ENCODE measurements around the gene CITED2. TPM values are rescaled to one million over a fixed set of nuclear protein-coding genes. Genes with fewer than 3 reads are reported as not detected.

Gene CITED2
- total and polyA plus RNA-seq, 8 donors, result 8.0 to 75.1 (median 38.2) TPM

DNA sequence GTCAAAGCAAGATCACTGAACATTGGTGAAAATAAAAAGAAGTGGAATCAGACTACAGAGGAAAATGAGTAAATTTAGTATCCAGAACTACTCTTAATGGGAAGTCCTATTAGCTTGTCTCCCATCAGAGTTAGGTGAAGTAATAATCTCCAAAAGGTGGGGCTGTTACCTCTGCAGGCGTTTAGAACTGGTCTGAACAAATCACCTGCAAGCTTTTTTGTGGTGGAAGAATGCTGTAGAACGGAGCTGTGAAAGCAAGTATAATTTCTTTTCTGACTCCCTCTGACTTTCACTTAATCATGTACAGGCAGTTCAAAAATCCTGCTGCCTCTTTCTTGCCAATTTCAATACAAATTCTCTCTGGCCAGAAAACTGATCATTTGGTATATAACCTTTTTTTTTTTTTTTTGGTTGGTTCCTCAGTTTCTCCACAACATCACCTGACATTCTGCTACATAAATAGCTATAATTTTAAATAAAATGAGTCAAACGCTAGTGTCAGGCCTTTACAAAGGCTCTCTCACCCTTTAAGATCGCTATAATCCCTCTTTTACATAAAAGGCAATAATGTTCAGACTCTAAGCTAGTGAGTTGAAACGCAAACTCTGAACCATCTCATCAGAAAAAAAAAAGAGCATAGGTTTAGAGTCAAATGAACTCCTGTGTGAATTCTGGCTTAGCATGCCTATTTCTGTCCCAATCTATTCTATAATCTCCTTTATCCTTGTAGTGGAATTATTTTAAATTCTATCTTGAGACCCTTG lies 38.8 kb downstream of the CITED2 start:
- H3K27me3 ChIP-seq, result no peaks in the 10 kb centered on the region
- no peak for FAIRE-seq
- intact Hi-C loops (cut with DNase I), result no loop called here
- no peak for ATAC-seq
- no peak for DNase-seq
- H3K4me3 ChIP-seq, result no peak overlapping the region
- TF ChIP-seq, protein P1, sequence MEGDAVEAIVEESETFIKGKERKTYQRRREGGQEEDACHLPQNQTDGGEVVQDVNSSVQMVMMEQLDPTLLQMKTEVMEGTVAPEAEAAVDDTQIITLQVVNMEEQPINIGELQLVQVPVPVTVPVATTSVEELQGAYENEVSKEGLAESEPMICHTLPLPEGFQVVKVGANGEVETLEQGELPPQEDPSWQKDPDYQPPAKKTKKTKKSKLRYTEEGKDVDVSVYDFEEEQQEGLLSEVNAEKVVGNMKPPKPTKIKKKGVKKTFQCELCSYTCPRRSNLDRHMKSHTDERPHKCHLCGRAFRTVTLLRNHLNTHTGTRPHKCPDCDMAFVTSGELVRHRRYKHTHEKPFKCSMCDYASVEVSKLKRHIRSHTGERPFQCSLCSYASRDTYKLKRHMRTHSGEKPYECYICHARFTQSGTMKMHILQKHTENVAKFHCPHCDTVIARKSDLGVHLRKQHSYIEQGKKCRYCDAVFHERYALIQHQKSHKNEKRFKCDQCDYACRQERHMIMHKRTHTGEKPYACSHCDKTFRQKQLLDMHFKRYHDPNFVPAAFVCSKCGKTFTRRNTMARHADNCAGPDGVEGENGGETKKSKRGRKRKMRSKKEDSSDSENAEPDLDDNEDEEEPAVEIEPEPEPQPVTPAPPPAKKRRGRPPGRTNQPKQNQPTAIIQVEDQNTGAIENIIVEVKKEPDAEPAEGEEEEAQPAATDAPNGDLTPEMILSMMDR (IDR thresholded peaks at IDR 0.05), result no peak
- H3K9me3 ChIP-seq, result no peaks in the 10 kb centered on the region
- no peaks in the 10 kb centered on the region for H3K4me1 ChIP-seq
- peak overlapping the region in 1 of 4 donors; percentile 6 for H3K27ac ChIP-seq
- WGBS, 2 donors, result 63 to 77% methylated on average over 5 of the region's 5 CpGs
- no peaks in the 10 kb centered on the region for H3K36me3 ChIP-seq

DNA sequence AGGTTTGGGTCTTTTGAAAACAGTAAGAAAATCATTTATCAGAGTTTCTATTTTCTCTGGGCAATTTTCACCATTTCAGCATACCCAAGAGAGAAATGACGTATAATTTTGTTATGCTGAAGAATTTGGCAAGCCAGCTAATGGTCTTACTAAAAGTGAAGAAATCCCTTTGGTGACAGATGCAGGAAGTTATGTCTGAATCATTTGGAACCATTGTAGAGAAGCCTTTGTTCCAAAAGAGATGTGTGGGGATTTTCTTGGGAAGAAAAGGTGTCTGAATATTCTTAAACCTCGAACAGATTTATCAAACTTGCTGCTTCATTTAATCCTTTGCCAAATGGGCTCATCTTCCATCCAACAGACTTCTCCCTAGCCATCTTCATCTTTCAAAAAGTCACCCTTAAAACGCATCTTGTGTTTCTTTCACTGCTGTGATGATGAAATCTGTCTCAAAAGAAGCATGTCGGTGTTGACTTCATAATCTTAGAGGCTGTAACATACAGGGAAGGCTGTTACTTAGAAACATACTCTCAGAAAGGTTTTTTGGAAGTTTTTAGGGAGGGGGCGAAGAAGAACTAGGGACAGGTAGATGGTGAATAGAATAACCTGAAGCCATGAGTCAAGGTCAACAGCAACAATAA lies 39.5 kb downstream of the CITED2 start:
- TF ChIP-seq, protein P1 (IDR thresholded peaks at IDR 0.05), result no peak
- FAIRE-seq (peak; percentile 49), DNase-seq (no peak), ATAC-seq (peak in 3 of 4 donors; percentile 42 to 61 (median 43))
- no peaks in the 10 kb centered on the region for H3K9me3 ChIP-seq
- intact Hi-C loops (cut with DNase I), result no loop called here
- no peak overlapping the region for H3K4me3 ChIP-seq
- H3K4me1 ChIP-seq, result no peaks in the 10 kb centered on the region
- H3K27ac ChIP-seq, result peak overlapping the region in 1 of 4 donors; percentile 6
- 60 to 71% methylated on average over 5 of the region's 5 CpGs for WGBS, 2 donors
- no peaks in the 10 kb centered on the region for H3K27me3 ChIP-seq
- no peaks in the 10 kb centered on the region for H3K36me3 ChIP-seq

DNA sequence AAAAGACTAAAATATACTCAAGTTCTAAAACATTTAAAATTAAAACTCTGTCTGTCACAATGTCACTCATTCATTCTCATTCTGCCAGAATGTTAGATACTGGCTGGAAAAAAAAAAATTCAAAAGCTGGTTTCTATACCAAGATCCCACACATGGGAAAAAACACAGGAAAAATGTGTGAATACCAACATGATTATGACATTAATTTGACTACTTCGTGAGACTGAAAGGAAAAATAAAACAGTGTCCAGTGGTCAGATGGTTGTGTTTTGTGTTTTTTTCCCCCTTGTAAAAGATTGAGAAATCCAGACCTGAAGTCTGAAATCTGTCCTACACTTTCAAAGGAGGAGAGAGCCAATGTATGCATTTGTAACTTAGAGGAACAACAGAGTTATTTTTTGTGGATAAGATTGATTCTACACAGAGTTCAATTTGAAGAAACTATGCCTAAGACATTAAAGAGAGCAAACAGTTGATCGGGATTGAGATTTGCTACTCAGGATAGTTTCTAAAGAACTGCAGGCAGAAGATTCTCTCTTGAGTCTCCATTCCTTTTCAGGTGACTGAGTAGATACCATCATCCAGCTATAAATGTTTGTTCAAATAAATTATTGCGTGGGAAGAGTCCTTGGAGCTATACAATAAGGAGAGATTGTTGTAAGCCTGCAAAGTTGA lies 43.5 kb downstream of the CITED2 start:
- intact Hi-C loops (cut with DNase I), result no loop called here
- no peak for ATAC-seq

DNA sequence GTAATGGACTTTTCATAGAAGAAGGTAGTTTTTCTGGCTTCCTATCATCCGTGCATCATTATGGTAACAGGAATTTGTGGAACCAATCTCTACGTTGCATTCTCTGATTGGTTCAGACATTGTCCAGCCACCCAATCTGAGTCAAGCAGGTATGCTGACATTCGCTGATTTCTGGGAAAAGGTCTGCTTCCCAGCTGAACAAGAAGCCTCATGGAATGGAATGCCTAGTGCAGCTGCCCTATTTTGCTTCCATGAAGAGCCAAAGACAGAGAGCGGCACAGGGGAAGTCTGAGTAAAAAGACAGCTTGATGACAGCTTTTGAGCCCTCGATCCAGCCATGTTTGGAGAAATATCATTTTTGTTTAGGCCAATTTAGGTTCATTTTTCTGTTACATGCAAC lies 44.1 kb downstream of the CITED2 start:
- Histone ChIP-seq H3K36me3 (no peaks in the 10 kb centered on the region), H3K9me3 (no peaks in the 10 kb centered on the region), H3K27ac (no peak overlapping the region), H3K27me3 (no peaks in the 10 kb centered on the region), H3K4me1 (no peaks in the 10 kb centered on the region), H3K4me3 (no peak overlapping the region)
- FAIRE-seq (no peak), DNase-seq (no peak), ATAC-seq (no peak)
- WGBS, 2 donors, result 79 to 81% methylated on average over 5 of the region's 5 CpGs
- intact Hi-C loops (cut with DNase I), result no loop called here
- TF ChIP-seq, protein P1 (IDR thresholded peaks at IDR 0.05), result no peak

More for the DNA sequence above, 43.5 kb downstream of the CITED2 start:
- no peak overlapping the region for H3K4me3 ChIP-seq
- no peaks in the 10 kb centered on the region for H3K27me3 ChIP-seq
- FAIRE-seq, result no peak
- H3K9me3 ChIP-seq, result no peaks in the 10 kb centered on the region
- TF ChIP-seq, protein P1 (IDR thresholded peaks at IDR 0.05), result no peak
- 46 to 49% methylated on average over 3 of the region's 3 CpGs for WGBS, 2 donors
- DNase-seq, result no peak
- no peaks in the 10 kb centered on the region for H3K36me3 ChIP-seq
- no peaks in the 10 kb centered on the region for H3K4me1 ChIP-seq
- no peak overlapping the region for H3K27ac ChIP-seq
